Duodenal mucosa (tissue), 2 donors: ENCODE results near the gene MCTP1.

Experiments
- H3K27ac ChIP-seq: one replicate; pipeline ENCODE4 v1.7.0; 2013; ENCODE audit warnings: low read depth, low read length
- H3K27me3 ChIP-seq, 2 donors: one replicate each; pipeline ENCODE4 v1.7.0; 2013; ENCODE audit warnings: low read length in 2 of 2, control low read depth in 1 of 2; ENCODE audit not compliant: insufficient read depth in 2 of 2, control insufficient read depth in 1 of 2
- H3K36me3 ChIP-seq, 2 donors: one replicate each; pipeline ENCODE4 v1.7.0; 2013; ENCODE audit warnings: low read length in 2 of 2, control low read depth in 1 of 2; ENCODE audit not compliant: insufficient read depth in 2 of 2, control insufficient read depth in 1 of 2
- H3K4me1 ChIP-seq, 2 donors: one replicate each; pipeline ENCODE4 v1.7.0; 2013; ENCODE audit warnings: low read length in 2 of 2, control low read depth in 1 of 2; ENCODE audit not compliant: insufficient read depth in 2 of 2, control insufficient read depth in 1 of 2
- H3K4me3 ChIP-seq, 2 donors: one replicate each; pipeline ENCODE4 v1.7.0; 2013; ENCODE audit warnings: low read length in 2 of 2, low read depth in 1 of 2
- H3K9ac ChIP-seq, 2 donors: one replicate each; pipeline ENCODE4 v1.7.0; 2013; ENCODE audit warnings: low read length in 2 of 2, low read depth in 1 of 2
- H3K9me3 ChIP-seq, 2 donors: one replicate each; pipeline ENCODE4 v1.7.0; 2013; ENCODE audit warnings: low read length in 2 of 2, control low read depth in 1 of 2; ENCODE audit not compliant: control insufficient read depth in 1 of 2

MCTP1 gene

DNA sequence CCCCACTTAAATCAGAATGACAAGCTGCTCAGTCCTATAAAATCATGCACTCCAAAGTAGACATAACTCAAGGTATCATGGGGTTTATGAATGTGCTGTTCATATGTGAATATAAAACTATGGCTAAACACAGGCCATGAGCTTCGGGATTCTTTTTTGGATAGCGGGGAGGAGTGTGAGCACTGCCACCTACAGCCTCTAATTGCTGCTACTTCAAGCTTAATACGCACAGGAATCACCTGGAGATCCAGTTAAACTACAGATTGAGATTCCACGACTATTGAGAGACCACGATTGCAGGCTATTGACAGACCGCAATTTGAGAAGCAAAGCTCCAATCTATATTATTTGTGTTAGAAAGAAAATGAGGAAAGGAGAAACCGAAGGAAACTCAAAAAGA, 231.6 kb downstream of the MCTP1 start:
- Histone ChIP-seq H3K4me1 (no peaks in the 10 kb centered on the region), H3K27me3 (no peaks in the 10 kb centered on the region), H3K27ac (no peak overlapping the region), H3K4me3 (no peak overlapping the region), H3K36me3 (no peaks in the 10 kb centered on the region), H3K9ac (no peak overlapping the region), H3K9me3 (no peaks in the 10 kb centered on the region)

DNA sequence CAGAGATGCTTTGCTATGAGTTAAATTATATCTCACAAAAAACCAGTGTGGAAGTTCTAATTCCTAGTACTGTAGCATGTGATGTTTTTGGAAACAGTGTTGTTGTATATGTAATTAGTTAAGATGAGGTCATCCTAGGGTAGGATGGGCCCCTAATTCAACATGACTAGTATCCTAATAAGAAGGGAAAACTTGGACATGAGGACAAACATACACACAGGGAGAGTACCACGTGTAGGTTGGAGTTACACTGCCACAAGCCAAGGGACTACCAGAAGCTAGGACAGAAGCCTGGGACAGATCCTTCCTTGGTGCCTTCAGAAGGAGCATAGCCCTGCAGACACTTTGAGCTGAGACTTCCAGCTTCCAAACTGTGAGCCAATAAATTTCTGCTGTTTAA, 234.2 kb downstream of the MCTP1 start:
- Histone ChIP-seq H3K27ac (no peak overlapping the region), H3K4me1 (no peaks in the 10 kb centered on the region), H3K4me3 (no peak overlapping the region), H3K27me3 (no peaks in the 10 kb centered on the region), H3K9ac (no peak overlapping the region), H3K9me3 (no peaks in the 10 kb centered on the region), H3K36me3 (no peaks in the 10 kb centered on the region)

DNA sequence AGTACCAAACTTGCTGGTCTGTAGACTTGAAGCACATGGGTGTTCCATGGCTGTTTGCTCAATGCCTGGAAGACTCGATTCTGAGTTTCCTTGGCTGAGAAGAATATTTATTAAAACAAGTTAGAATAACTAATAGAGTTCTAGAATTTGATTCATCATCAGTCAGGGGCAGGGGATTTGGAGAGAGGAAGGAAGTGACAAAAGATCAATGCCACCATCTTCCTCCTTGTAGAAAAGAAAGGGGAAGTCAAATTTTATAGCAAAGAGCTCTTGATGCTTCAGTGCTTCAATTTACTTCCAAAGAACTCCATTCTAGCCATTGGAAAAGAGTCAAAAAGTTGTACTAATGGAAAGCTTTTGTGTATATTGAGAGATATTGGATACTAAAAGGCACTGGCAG, 236.3 kb downstream of the MCTP1 start:
- Histone ChIP-seq H3K36me3 (no peaks in the 10 kb centered on the region), H3K4me1 (no peaks in the 10 kb centered on the region), H3K27me3 (no peaks in the 10 kb centered on the region), H3K9me3 (no peaks in the 10 kb centered on the region), H3K4me3 (no peak overlapping the region), H3K27ac (no peak overlapping the region), H3K9ac (no peak overlapping the region)

DNA sequence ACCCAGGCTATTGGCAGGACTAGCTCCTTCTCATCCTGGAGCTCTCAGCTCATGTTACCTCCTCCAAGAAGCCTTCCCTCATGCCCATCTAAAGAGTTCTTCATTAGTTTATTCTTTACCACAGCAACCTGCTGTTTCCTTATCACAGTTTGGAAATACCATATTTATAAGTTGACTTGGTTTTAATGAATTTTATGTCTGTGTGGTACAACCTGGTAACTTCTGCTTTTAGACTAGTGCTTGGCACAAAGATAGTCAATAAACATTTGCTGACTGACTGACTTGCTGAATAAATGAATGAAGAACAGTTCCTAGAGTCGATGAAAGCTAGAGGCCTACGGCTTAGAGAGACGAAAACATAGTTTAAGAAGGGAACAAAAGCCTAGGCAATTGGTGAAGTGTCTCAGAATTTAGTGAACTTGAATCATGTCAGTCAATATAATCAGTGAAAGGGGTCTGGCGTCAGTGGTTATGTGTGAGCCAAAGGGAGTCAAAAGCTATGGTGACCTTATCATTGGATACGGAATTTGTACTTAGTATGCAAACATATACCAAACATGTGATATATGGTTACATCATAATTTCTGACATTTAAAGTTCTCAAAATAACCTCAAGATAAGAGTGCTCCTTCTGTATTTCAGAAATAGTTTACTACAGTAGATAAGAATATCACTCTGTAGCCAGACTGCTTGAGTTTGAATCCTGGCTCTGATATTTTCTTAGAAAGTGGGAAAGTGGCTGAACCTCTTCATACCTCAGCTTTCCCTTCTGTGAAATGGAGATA, 239.5 kb downstream of the MCTP1 start:
- H3K4me3 ChIP-seq, result no peak overlapping the region
- no peaks in the 10 kb centered on the region for H3K36me3 ChIP-seq
- H3K9ac ChIP-seq, result no peak overlapping the region
- H3K27me3 ChIP-seq, result no peaks in the 10 kb centered on the region
- no peaks in the 10 kb centered on the region for H3K9me3 ChIP-seq
- H3K4me1 ChIP-seq, result no peaks in the 10 kb centered on the region
- no peak overlapping the region for H3K27ac ChIP-seq

DNA sequence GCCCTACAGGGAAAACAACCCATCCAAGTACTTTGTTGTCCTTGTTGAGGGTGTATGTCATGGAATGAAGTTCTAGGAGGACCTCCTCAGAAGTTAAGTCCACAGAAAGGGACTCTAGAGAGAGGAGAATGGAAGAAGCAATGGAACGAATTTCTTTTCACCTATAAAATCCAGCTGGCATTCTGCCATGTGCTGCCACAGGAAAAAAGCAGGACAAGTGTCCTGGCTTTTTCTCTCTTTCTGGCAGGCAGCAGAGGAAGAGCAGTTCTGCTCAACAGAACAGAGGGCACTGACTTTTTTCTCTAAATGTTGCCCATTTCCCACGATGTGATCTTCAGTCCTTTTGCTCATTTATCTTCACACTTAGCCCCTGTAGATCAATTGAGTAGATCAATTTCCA, 240.8 kb downstream of the MCTP1 start:
- Histone ChIP-seq H3K36me3 (no peaks in the 10 kb centered on the region), H3K9me3 (no peaks in the 10 kb centered on the region), H3K4me1 (no peaks in the 10 kb centered on the region), H3K4me3 (no peak overlapping the region), H3K27ac (no peak overlapping the region), H3K9ac (no peak overlapping the region), H3K27me3 (no peaks in the 10 kb centered on the region)

DNA sequence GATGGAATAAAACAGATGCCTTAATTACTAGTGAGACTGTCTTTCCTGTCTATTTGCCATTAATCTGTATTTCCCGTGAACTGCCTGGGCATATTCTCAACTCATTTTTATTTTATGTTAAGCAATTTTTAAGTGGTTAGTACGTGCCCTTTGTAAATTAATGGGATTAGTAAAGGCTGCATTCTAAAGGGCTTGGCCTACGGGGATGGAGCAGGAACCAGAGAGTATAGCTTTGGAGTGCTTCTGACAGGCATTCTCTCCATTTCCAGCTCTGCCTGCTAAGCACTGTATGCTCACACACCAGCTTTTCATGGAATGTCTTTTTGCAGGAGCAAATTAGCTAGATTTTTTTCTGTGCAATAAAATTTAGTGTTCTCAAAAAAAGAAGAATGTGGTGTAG, 241.2 kb downstream of the MCTP1 start:
- Histone ChIP-seq H3K27me3 (no peaks in the 10 kb centered on the region), H3K9me3 (no peaks in the 10 kb centered on the region), H3K9ac (no peak overlapping the region), H3K4me1 (no peaks in the 10 kb centered on the region), H3K27ac (no peak overlapping the region), H3K36me3 (no peaks in the 10 kb centered on the region), H3K4me3 (no peak overlapping the region)

DNA sequence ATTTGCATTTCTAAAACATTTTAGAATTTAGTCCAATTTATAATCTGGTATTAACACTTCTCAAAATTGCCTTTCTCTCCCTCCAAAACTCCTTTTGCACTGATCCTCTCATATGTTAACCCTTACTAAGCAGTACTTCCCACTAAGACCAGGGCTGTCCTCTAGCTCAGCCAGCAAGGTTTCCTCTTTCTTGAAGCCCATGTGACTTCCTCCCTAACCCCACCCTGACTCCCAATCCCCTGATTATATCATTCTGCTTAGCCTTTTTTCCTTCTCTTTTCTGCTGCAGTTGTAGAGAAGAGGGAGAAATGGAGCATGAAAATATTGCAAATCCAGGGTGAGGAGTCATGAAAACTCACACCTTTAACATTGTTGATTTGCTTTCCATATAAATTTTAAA, 241.7 kb downstream of the MCTP1 start:
- no peaks in the 10 kb centered on the region for H3K27me3 ChIP-seq
- H3K4me3 ChIP-seq, result no peak overlapping the region
- no peak overlapping the region for H3K27ac ChIP-seq
- H3K36me3 ChIP-seq, result no peaks in the 10 kb centered on the region
- no peak overlapping the region for H3K9ac ChIP-seq
- no peaks in the 10 kb centered on the region for H3K9me3 ChIP-seq
- no peaks in the 10 kb centered on the region for H3K4me1 ChIP-seq

DNA sequence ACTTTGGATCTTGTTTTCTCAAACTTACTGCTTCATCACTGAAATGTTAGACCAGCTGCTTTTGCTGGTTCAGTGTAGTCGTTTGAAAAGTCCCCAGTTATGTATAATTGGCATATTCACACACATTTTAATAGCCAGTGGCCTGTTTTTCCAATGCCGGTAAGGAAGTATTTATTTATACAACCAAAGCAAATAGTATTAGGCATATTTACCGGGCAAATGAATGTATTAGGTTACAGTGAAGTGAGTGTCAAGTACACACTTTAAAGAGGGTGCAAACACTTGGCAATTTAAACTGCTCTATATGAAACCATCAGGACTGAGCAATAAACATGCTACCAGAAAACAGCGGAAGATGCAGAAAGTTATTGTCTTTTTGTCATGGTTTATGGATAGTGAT, 242.9 kb downstream of the MCTP1 start:
- H3K4me3 ChIP-seq, result no peak overlapping the region
- H3K27me3 ChIP-seq, result no peaks in the 10 kb centered on the region
- no peaks in the 10 kb centered on the region for H3K4me1 ChIP-seq
- H3K9ac ChIP-seq, result no peak overlapping the region
- no peak overlapping the region for H3K27ac ChIP-seq
- no peaks in the 10 kb centered on the region for H3K9me3 ChIP-seq
- no peaks in the 10 kb centered on the region for H3K36me3 ChIP-seq

DNA sequence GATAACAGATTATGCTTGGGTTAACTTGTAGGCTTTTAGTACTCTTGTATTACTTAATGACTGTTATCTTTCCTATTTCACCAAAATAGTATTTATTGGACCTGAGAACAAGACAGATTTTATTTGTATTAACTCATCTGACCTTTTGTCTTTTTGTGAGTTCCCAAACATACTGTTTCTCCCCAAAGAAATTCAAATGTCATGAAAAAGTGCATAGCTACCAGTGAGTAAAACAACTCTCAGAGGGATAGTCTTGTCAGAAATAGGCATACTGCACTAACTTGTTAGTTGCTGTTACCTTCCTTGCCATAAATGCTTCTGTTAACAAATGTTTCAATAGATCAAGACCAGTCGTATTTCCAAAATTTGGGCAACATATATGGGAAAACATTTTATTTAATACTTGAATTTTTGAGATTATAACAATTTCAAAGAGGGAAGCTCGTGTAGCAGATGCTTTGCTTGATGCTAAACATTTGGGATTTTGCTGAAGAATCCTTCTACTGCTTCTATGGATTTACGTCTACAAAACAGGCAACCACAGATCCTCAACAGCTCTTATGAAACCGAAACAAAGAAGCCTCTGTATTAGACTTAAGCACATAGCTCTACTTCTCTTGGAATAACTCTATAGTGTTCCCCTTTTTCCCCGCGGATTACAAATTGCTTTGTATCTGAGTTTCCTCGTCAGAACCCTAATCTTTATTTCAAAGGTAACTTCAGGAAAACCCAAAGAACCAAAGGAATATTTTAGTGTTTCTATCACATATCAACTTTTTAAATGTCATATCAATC, 248.8 kb downstream of the MCTP1 start:
- Histone ChIP-seq H3K4me1 (no peaks in the 10 kb centered on the region), H3K9me3 (no peaks in the 10 kb centered on the region), H3K36me3 (no peaks in the 10 kb centered on the region), H3K27me3 (no peaks in the 10 kb centered on the region), H3K27ac (no peak overlapping the region), H3K4me3 (no peak overlapping the region), H3K9ac (no peak overlapping the region)

DNA sequence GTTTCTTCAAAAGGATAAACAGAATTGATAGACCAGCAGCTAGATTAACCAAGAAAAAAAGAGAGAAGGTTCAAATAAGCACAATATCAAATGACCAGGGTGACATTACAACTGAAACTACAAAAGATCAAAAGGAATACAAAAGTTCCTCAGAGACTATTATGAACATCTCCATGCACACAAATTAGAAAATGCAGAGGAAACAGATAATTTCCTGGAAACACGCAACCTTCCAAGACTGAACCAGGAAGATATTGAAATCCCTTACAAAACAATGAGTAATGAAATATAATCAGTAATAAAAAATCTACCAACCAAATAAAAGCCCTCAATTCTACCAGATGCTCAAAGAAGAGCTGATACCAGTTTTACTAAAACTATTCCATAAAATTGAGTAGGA, 252.1 kb downstream of the MCTP1 start:
- no peak overlapping the region for H3K27ac ChIP-seq
- H3K27me3 ChIP-seq, result no peaks in the 10 kb centered on the region
- no peak overlapping the region for H3K4me3 ChIP-seq
- H3K9ac ChIP-seq, result no peak overlapping the region
- no peaks in the 10 kb centered on the region for H3K4me1 ChIP-seq
- no peaks in the 10 kb centered on the region for H3K36me3 ChIP-seq
- no peaks in the 10 kb centered on the region for H3K9me3 ChIP-seq
